GM21528 (cell line): Measurements from ENCODE around the gene CLDN4.
"Not testable (repeated sequence)": the region's sequence is repeated elsewhere in the genome, so short reads cannot be mapped to it uniquely, and the experiment has no call there.

Experiments used
- ATAC-seq: cut with Tn5 transposase; IDR thresholded peaks from one replicate; pipeline ENCODE4 v1.9.1; 2021; ENCODE audit warnings: mild to moderate bottlenecking, moderate library complexity; ENCODE audit not compliant: unreplicated experiment, low FRiP score

Gene CLDN4

GRCh38 chr7:73841689-73842066 is 10.9 kb downstream of the CLDN4 start:
- ATAC-seq, result no peak

- peak; percentile 76 for ATAC-seq
These were observed 11.5 kb downstream of the CLDN4 start, which contains the start of gene METTL27 for GRCh38 chr7:73842067-73842976. Gene METTL27, minus strand, starts transcription at chr7:73842516. Its CDS starts 376 bp downstream, at chr7:73842140.

GRCh38 chr7:73844131-73844547 is 13.3 kb downstream of the CLDN4 start:
- no peak for ATAC-seq

GRCh38 chr7:73844848-73845460 is 14.2 kb downstream of the CLDN4 start:
- no peak for ATAC-seq

- ATAC-seq, result not testable (repeated sequence)
These were observed 15.0 kb downstream of the CLDN4 start for GRCh38 chr7:73845701-73846195.

- no peak for ATAC-seq
These were observed 17.3 kb downstream of the CLDN4 start for GRCh38 chr7:73847941-73848723.

- ATAC-seq, result no peak
These were observed 20.0 kb downstream of the CLDN4 start for GRCh38 chr7:73850781-73851207.

GRCh38 chr7:73851410-73852338 is 20.9 kb downstream of the CLDN4 start:
- ATAC-seq, result peak; percentile 60

GRCh38 chr7:73852500-73852899 is 21.7 kb downstream of the CLDN4 start:
- no peak for ATAC-seq

- ATAC-seq, result no peak
These were observed 26.1 kb downstream of the CLDN4 start for GRCh38 chr7:73856941-73857340.

GRCh38 chr7:73858807-73859206 is 28.0 kb downstream of the CLDN4 start:
- no peak for ATAC-seq

GRCh38 chr7:73860859-73861258 is 30.1 kb downstream of the CLDN4 start, which contains the start of gene TMEM270:
Gene TMEM270, plus strand, starts transcription at chr7:73861159. Its CDS starts 36 bp downstream, at chr7:73861195.
- ATAC-seq, result no peak

- no peak for ATAC-seq
These were observed 30.5 kb downstream of the CLDN4 start for GRCh38 chr7:73861305-73861704.

GRCh38 chr7:73864981-73865711 is 34.4 kb downstream of the CLDN4 start:
- ATAC-seq, result no peak

- no peak for ATAC-seq
These were observed 35.1 kb downstream of the CLDN4 start for GRCh38 chr7:73865738-73866445.

- ATAC-seq, result no peak
These were observed 35.6 kb downstream of the CLDN4 start for GRCh38 chr7:73866446-73866767.

GRCh38 chr7:73869011-73869798 is 38.4 kb downstream of the CLDN4 start:
- no peak for ATAC-seq

- no peak for ATAC-seq
These were observed 39.3 kb downstream of the CLDN4 start for GRCh38 chr7:73870041-73870492.
